GM21717 (cell line): Measurements from ENCODE around the gene SPARCL1.
"Not testable (repeated sequence)": the region's sequence is repeated elsewhere in the genome, so short reads cannot be mapped to it uniquely, and the experiment has no call there.

Experiments
- ATAC-seq: cut with Tn5 transposase; IDR thresholded peaks from one replicate; pipeline ENCODE4 v1.9.1; 2021; ENCODE audit warnings: mild to moderate bottlenecking, moderate library complexity; ENCODE audit not compliant: unreplicated experiment

Gene SPARCL1

GRCh38 chr4:87458913-87459312 lies 70.3 kb downstream of the SPARCL1 start:
- ATAC-seq, result no peak

- ATAC-seq, result no peak
Measured at GRCh38 chr4:87451537-87451936, 77.6 kb downstream of the SPARCL1 start.

- ATAC-seq, result not testable (repeated sequence)
Measured at GRCh38 chr4:87446375-87446774, 82.8 kb downstream of the SPARCL1 start.

- no peak for ATAC-seq
Measured at GRCh38 chr4:87445964-87446363, 83.2 kb downstream of the SPARCL1 start.

- ATAC-seq, result no peak
Measured at GRCh38 chr4:87444741-87445140, 84.4 kb downstream of the SPARCL1 start.

GRCh38 chr4:87442889-87443288 lies 86.3 kb downstream of the SPARCL1 start:
- no peak for ATAC-seq

GRCh38 chr4:87433342-87433741 lies 95.8 kb downstream of the SPARCL1 start:
- ATAC-seq, result no peak

- ATAC-seq, result no peak
Measured at GRCh38 chr4:87430038-87430437, 99.1 kb downstream of the SPARCL1 start.

GRCh38 chr4:87428979-87429378 lies 100.2 kb downstream of the SPARCL1 start:
- ATAC-seq, result no peak

GRCh38 chr4:87427518-87427868 lies 101.7 kb downstream of the SPARCL1 start:
- ATAC-seq, result no peak

- ATAC-seq, result no peak
Measured at GRCh38 chr4:87426865-87427517, 102.2 kb downstream of the SPARCL1 start.

- ATAC-seq, result no peak
Measured at GRCh38 chr4:87425711-87426110, 103.5 kb downstream of the SPARCL1 start.

- ATAC-seq, result not testable (repeated sequence)
Measured at GRCh38 chr4:87424099-87424543, 105.1 kb downstream of the SPARCL1 start.
